ENCODE measurements around the gene SLC1A5. TPM values are rescaled to one million over a fixed set of nuclear protein-coding genes. Genes with fewer than 3 reads are reported as not detected.

SLC1A5 gene
- total RNA-seq, 2 donors from 2014 or later: 122 to 214 TPM

DNA sequence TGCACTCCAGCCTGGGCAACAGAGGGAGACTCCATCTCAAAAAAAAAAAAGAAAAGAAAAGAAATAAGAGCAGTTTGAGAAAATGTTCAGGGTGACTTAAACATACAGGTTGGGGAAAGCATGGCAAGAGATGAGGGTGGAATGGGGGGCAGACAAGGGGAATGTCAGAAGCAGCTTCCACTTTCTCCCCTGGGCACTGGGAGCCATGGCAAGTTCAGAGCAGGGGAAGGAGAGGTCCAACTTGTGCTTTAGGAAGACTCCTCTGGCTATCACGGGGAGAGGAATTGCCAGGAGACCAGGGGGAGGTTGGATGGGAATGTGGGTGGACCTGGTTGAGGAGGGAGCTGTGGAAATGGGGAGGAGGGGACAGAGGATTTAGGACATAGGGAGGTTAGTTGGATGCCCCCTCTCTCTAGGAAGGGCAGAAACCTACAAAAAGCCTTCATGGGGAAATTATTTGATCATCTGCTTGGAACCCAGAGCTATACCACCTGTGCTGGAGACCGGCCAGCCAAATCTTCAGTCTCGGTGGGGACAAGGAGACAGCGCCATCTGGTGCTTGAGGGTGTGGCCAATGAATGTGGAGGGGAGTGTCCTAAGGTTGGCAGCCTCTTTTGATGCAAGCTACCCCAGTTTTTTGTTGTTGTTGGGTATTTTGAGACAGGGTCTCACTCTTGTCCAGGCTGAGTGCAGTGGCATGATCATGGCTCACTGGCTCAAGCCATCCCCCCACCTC is 34.8 kb downstream of the SLC1A5 start:
- DNase-seq (ENCODE audit: low spot score): peak; percentile 62
- no peak overlapping the region for H3K27ac ChIP-seq
- intact Hi-C loops (cut with DNase I): no loop called here
- no peaks in the 10 kb centered on the region for H3K4me1 ChIP-seq (replicated peaks)
- no peaks in the 10 kb centered on the region for H3K36me3 ChIP-seq
- no peaks in the 10 kb centered on the region for H3K27me3 ChIP-seq (replicated peaks; ENCODE audit: insufficient read depth)
- TF ChIP-seq POLR2A (IDR thresholded peaks at IDR 0.05) (no peak), POLR2AphosphoS5 (IDR thresholded peaks at IDR 0.05) (peak; percentile 34)
- TF ChIP-seq, protein P1, sequence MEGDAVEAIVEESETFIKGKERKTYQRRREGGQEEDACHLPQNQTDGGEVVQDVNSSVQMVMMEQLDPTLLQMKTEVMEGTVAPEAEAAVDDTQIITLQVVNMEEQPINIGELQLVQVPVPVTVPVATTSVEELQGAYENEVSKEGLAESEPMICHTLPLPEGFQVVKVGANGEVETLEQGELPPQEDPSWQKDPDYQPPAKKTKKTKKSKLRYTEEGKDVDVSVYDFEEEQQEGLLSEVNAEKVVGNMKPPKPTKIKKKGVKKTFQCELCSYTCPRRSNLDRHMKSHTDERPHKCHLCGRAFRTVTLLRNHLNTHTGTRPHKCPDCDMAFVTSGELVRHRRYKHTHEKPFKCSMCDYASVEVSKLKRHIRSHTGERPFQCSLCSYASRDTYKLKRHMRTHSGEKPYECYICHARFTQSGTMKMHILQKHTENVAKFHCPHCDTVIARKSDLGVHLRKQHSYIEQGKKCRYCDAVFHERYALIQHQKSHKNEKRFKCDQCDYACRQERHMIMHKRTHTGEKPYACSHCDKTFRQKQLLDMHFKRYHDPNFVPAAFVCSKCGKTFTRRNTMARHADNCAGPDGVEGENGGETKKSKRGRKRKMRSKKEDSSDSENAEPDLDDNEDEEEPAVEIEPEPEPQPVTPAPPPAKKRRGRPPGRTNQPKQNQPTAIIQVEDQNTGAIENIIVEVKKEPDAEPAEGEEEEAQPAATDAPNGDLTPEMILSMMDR (IDR thresholded peaks at IDR 0.05): peak in 3 of 4 experiments; percentile 37 to 66 (median 60)
- H3K4me3 ChIP-seq: no peak overlapping the region
- WGBS: 23% methylated on average over 4 of the region's 4 CpGs
- no peaks in the 10 kb centered on the region for H3K9me3 ChIP-seq

DNA sequence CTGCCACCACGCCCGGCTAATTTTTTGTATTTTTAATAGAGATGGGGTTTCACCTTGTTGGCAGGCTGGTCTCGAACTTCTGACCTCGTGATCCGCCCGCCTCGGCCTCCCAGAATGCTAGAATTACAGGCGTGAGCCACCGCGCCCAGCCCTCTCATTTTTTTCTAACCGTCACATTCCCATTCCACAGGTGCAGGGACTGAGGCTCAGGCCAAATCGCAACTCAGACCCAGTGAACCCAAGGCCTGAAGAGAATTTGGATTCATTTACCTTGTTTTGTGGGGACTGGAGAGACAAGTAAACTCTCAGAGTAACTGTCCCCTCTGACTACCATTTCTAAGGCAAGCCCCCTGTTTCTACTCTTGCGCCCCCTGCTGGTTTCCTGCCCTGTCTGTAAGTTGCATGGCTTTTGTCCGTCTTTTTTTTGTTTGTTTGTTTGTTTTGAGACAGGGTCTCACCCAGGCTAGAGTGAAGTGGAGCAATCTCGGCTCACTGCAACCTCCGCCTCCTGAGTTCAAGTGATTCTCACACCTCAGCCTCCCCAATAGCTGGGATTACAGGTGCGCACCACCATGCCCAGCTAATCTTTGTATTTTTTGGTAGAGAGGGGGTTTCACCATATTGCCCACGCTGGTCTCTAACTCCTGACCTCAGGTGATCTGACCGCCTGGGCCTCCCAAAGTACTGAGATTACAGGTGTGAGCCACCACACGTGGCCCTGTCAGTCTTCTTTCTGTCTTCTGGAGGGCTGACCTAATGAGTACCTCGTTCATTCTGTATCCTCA is 39.9 kb downstream of the SLC1A5 start:
- H3K4me1 ChIP-seq (replicated peaks): peaks cover 5% of the 10 kb centered on the region
- no peak overlapping the region for H3K27ac ChIP-seq
- no peak overlapping the region for H3K4me3 ChIP-seq
- H3K9me3 ChIP-seq: no peaks in the 10 kb centered on the region
- no peak for DNase-seq (ENCODE audit: low spot score)
- intact Hi-C loops (cut with DNase I): loop anchor here (5.0 kb wide), 1 partner anchor 36 kb away; no protein-coding TSS in a partner anchor
- no peaks in the 10 kb centered on the region for H3K36me3 ChIP-seq
- TF ChIP-seq POLR2AphosphoS5 (IDR thresholded peaks at IDR 0.05) (no peak), POLR2A (IDR thresholded peaks at IDR 0.05) (no peak)
- TF ChIP-seq, protein P1 (IDR thresholded peaks at IDR 0.05): peak; percentile 11 to 58 (median 48)
- H3K27me3 ChIP-seq (replicated peaks; ENCODE audit: insufficient read depth): no peaks in the 10 kb centered on the region
- WGBS: 89% methylated on average over 21 of the region's 21 CpGs

DNA sequence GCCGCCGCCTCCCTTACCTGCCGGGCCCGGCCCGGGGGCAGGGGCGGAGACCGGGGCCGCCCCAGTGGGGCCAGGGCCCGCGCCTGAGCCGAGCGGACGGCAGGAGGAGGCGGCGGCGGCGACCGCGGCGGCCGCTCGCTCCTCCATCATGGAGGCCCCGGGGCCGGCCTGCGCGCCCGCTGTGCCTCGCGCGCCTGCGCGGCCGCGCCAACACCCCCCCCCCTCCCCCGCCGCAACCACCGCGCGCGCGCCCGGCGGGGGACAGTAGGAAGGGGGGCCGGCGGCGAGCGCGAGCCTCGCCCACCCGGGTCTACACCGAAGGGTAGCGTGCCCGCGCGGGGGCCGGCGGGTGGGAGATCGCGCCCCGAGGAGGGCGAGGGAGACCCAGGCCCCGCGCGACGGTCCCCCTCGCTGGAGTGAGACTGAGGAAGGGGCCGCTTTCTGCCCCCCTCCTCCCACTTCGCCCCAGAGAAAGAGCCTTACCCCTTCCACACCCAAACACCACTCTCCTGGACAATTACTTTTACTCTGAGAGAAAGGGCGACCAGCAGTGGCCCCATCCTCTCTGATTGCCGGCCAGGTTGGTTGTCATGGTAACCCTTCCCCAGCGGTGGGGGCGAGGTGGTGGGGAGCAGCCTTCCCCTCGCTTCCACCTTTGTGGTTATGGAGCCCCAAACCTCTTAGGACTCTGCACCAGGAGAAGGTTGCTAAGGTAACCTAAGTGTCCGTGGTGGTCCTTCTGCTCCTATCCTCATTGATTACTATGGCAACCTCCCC is 41.9 kb downstream of the SLC1A5 start, which contains the start of gene STRN4:
Gene STRN4, minus strand, starts transcription at position 170 of the 777 bp plus-strand sequence. Its CDS starts 20 bp downstream, at position 150.
- intact Hi-C loops (cut with DNase I): loop anchor here (5.0 kb wide), 1 partner anchor 34 kb away; no protein-coding TSS in a partner anchor
- Histone ChIP-seq H3K4me1 (replicated peaks) (peaks cover 5% of the 10 kb centered on the region), H3K36me3 (no peaks in the 10 kb centered on the region), H3K9me3 (no peaks in the 10 kb centered on the region), H3K27me3 (replicated peaks; ENCODE audit: insufficient read depth) (no peaks in the 10 kb centered on the region), H3K4me3 (peak within 1 kb of the TSS; percentile 98), H3K27ac (peak within 1 kb of the TSS; percentile 84 to 93)
- TF ChIP-seq POLR2A (IDR thresholded peaks at IDR 0.05): peak; percentile 14
- TF ChIP-seq, protein P1 (IDR thresholded peaks at IDR 0.05): no peak
- TF ChIP-seq POLR2AphosphoS5 (IDR thresholded peaks at IDR 0.05): no peak
- WGBS: 0% methylated on average over 13 of the region's 74 CpGs
- DNase-seq (ENCODE audit: low spot score): no peak

DNA sequence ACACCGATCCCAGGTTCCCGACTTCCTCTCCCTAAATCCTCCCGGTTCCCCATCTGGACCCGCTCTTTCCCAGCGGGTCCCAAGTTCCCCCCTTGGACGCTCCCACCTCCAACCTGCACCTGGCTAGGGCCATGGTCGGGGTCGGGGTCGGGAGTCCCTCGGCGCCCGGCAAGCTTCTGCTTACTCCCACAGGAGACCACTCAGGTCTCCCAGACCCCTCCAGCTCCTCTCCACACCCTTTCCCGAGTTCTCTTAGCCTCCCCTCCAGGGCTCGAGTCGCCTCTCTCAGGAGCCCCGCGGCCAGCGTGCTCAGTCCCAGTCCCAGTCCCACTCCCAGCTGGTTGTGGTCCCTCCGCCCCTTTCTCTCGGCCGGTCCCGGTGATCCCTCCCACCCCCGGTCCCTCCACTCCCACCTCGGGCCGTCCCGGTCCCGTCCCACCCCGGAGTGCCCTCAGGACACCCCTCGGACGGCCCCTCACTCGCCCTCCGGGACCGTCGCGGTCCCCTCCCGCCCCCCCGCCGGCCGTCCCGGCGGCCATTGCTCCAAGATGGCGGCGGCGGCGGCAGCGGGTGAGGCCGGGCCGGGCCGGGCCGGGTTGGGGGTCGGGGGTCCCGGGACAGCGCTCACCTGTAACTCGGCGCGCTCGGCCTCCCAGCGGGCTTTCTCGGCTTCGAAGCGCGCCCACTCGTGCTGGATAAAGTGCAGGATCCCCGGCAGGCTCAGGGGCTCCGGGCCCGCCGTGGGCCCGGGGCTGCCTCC is 42.7 kb downstream of the SLC1A5 start, which contains the start of gene FKRP:
Gene FKRP, plus strand, starts transcription at position 537 of the 760 bp plus-strand sequence. CDS start 9,394 bp downstream, outside the sequence.
- H3K9me3 ChIP-seq: no peaks in the 10 kb centered on the region
- no peaks in the 10 kb centered on the region for H3K36me3 ChIP-seq
- no peak for TF ChIP-seq POLR2A (IDR thresholded peaks at IDR 0.05)
- H3K27ac ChIP-seq: peak within 1 kb of the TSS; percentile 84 to 93
- H3K4me1 ChIP-seq (replicated peaks): peaks cover 5% of the 10 kb centered on the region
- intact Hi-C loops (cut with DNase I): loop anchor here (5.0 kb wide), 1 partner anchor 33 kb away; no protein-coding TSS in a partner anchor
- peak within 1 kb of the TSS; percentile 98 for H3K4me3 ChIP-seq
- H3K27me3 ChIP-seq (replicated peaks; ENCODE audit: insufficient read depth): no peaks in the 10 kb centered on the region
- no peak for DNase-seq (ENCODE audit: low spot score)
- 2% methylated on average over 38 of the region's 68 CpGs for WGBS

Data from prostate gland (tissue), 2 donors.